ENCODE data around the gene GSTM1.
"Not testable (repeated sequence)": the region's sequence is repeated elsewhere in the genome, so short reads cannot be mapped to it uniquely, and the experiment has no call there.

The GSTM1 gene

DNA sequence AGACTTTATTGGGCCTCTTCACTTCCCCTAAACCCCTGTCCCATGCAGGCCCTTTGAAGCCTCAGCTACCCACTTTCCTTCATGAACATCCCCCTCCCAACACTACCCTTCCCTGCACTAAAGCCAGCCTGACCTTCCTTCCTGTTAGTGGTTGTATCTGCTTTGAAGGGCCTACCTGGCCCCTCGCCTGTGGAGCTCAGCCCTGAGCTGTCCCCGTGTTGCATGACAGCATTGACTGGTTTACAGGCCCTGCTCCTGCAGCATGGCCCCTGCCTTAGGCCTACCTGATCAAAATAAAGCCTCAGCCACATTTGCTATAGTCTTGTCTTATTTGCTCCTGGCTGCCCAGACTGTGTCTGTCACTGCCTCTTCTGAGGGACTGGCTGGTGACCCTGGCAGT lies 26.2 kb upstream of the GSTM1 start:
- TF ChIP-seq, protein P1, sequence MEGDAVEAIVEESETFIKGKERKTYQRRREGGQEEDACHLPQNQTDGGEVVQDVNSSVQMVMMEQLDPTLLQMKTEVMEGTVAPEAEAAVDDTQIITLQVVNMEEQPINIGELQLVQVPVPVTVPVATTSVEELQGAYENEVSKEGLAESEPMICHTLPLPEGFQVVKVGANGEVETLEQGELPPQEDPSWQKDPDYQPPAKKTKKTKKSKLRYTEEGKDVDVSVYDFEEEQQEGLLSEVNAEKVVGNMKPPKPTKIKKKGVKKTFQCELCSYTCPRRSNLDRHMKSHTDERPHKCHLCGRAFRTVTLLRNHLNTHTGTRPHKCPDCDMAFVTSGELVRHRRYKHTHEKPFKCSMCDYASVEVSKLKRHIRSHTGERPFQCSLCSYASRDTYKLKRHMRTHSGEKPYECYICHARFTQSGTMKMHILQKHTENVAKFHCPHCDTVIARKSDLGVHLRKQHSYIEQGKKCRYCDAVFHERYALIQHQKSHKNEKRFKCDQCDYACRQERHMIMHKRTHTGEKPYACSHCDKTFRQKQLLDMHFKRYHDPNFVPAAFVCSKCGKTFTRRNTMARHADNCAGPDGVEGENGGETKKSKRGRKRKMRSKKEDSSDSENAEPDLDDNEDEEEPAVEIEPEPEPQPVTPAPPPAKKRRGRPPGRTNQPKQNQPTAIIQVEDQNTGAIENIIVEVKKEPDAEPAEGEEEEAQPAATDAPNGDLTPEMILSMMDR (conservative IDR thresholded peaks at IDR 0.05), result no peak
- no peak for TF ChIP-seq ZFX (IDR thresholded peaks at IDR 0.05)
- H3K27ac ChIP-seq, result no peak overlapping the region

DNA sequence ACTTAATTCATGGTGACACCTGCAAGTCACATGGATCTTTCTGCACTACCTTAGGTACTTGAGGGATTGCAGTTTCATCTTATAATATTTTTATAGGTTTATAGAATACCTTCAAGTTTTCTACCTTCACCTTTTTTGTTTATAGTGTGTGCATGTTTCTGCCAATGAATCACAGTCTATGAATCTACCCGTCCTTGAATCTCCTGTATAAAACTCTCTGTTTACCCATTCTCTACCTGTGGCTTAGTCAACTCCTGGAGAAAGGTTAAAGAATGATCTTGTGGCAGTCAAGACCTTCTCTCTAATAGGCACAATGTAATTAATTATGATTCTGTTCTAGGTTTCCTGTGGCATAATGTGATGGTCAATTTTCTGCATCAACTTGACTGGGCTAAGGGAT lies 22.9 kb upstream of the GSTM1 start:
- no peak for TF ChIP-seq ZFX (IDR thresholded peaks at IDR 0.05)
- TF ChIP-seq, protein P1 (conservative IDR thresholded peaks at IDR 0.05), result no peak
- H3K27ac ChIP-seq, result no peak overlapping the region

DNA sequence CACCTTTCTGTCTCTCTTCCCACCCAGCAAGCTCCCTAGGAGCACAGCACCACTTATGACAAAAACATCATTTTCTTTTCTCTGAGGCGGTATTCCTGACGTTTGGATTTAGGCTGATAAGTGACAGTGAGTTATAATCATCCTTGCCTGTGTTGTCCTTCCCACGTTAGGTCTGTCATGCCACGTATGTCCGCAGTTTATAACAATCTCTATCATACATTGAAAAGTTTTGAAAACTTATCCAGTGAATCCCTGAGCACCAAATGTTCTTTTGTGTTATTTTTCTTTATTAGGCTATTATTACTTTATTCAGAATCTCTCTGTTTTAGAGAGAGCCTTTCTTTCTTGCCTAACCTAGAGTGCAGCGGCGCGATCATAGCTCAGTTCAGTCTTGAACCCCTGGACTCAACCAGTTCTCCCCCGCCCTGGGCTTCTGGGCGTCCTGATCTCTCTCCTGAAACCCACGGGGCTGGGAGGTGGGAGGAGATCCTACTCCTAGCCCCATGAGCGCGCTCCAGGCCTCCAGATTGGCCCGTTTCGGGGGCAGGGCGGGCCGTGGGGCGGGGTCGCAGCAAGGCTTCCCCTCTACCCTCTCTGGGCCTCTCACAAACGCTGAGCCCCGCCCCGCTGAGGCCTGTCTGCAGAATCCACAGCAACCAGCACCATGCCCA lies 20.0 kb upstream of the GSTM1 start, which contains the start of gene GSTM2:
Gene GSTM2, plus strand, starts transcription at position 606 of the 671 bp plus-strand sequence. Its CDS starts 59 bp downstream, at position 665.
- H3K27ac ChIP-seq, result no peak within 1 kb of the TSS
- TF ChIP-seq, protein P1 (conservative IDR thresholded peaks at IDR 0.05), result no peak
- TF ChIP-seq ZFX (IDR thresholded peaks at IDR 0.05), result no peak

DNA sequence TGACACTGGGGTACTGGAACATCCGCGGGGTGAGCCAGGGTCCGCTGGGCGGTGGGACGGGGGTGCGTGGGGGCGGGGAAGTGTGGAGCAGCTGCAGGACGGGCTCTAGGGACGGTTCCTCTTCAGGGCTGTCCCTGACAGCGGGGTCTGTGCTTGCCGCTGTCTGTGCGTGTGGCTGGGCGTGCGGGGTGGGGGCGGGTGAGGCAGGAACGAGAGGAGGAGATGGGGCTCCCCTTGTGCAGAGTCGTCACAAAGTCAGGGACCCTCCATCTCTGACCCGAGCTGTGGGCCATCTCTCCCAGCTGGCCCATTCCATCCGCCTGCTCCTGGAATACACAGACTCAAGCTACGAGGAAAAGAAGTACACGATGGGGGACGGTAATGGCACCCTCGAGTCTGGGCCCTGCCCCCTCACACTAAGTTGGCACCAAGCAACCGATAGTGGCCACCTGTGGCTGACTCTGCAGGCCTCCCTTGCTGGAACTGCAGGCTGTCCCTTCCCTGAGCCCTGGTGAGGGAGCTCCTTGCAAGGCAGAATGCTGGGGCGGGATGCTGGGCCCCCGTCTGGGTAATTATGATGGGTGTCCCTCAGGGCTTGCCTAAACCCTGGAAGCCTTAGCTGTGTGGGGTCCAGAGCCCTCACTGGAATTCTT lies 19.4 kb upstream of the GSTM1 start:
- no peak overlapping the region for H3K27ac ChIP-seq
- TF ChIP-seq, protein P1 (conservative IDR thresholded peaks at IDR 0.05), result no peak
- no peak for TF ChIP-seq ZFX (IDR thresholded peaks at IDR 0.05)

DNA sequence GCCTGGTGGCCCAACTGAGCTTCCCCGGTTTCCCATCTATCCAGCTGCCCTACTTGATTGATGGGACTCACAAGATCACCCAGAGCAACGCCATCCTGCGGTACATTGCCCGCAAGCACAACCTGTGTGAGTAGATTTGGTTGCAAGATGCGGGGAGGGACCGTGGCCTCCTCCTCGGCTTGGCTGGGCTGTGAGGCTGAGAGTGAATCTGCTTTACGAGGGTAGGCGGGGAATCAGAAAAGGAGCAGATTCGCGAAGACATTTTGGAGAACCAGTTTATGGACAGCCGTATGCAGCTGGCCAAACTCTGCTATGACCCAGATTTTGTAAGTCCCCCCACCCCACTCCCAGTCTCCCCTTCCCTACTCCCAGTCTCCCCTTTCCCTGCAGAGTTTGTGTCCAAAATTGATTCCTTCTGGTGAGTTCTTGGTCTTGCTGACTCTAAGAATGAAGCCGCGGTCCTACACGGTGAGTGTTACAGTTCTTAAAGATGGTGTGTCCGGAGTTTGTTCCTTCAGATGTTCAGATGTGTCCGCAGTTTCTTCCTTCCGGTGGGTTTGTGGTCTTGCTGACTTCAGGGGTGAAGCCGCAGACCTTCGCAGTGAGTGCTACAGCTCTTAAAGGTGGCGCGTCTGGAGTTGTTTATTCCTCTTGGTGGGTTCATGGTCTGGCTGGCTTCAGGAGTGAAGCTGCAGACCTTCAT lies 18.2 kb upstream of the GSTM1 start:
- TF ChIP-seq ZFX (IDR thresholded peaks at IDR 0.05), result no peak
- TF ChIP-seq, protein P1 (conservative IDR thresholded peaks at IDR 0.05), result no peak
- no peak overlapping the region for H3K27ac ChIP-seq

DNA sequence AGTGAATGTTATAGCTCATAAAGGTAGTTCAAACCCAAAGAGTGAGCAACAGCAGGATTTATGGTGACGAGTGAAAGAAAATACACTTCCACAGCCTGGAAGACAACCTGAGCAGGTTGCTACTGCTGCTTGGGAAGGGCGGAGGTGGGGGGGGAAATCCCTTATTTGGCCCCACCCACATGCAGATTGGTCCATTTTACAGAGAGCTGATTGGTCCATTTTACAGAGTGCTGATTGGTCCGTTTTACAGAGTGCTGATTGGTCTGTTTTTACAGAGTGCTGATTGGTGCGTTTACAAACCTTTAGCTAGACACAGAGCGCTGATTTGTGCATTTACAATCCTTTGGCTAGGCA lies 17.7 kb upstream of the GSTM1 start:
- not testable (repeated sequence) for H3K27ac ChIP-seq

DNA sequence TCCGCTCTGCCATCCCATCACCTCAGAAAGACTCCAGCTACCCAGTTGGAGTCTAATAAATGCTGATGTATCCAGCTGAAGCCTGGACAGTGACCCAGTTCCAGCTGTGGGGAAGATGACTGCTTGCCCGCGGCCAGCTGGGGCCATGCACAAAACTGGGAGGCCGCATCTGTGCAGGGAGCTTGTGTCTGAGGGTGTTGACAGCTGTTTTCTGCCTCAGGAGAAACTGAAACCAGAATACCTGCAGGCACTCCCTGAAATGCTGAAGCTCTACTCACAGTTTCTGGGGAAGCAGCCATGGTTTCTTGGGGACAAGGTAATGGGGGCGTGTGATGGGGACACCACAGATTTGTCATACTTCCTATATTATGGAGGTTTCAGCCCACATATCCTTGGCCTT lies 16.6 kb upstream of the GSTM1 start:
- no peak for TF ChIP-seq ZFX (IDR thresholded peaks at IDR 0.05)
- TF ChIP-seq, protein P1 (conservative IDR thresholded peaks at IDR 0.05), result no peak
- no peak overlapping the region for H3K27ac ChIP-seq

DNA sequence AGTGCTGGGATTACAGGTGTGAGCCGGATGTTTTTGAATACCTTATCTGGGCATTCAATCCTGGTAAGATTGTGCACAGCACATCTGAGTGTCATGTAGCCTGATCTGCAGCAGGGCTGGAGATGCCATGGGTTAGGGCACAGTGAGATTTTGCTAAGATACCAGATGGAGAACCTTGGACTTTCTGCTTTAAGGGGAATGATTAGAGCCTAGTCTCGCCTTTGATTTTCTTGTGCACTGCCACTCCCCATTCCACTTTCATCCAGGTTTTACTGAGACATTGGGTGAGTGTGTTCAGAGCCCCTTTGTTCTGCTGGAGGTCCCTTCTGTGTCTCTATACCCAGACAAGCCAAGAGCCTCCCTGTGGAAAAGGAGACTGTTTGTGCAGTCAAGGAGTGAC lies 13.8 kb upstream of the GSTM1 start:
- H3K27ac ChIP-seq, result not testable (repeated sequence)

DNA sequence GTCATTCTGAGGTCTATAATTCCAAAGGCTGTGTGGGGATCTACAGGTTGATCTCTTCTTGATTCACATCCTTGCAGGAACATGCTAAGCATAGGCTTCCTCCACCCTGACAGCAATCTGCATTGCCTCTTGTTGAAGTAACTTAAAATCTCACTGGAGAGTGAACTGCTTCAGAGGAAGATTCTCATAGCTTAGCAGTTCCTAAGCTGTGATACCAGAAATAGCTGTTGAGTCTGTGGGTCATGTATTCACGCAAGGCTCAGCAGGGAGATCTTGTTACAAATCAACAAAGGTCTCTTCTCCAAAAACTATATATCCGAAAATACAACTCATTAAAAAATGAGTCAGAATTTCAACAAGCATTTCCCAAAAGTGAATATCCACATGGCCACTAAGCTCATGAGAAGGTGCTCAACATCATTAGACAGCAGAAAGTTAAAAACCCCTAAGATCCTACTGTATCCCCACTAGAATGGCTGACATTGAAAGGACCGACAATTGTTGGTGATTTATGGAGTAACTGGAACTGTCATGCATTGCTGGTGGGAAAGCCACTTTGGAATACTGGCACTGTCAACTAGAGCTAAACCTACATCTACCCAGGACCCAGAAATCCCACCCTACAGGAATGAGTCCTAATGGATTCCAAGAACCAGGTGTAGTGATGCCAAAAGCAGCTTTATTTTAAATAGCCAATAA lies 10.8 kb upstream of the GSTM1 start:
- not testable (repeated sequence) for H3K27ac ChIP-seq
